ENCODE results near the gene AADACL3.

DNA sequence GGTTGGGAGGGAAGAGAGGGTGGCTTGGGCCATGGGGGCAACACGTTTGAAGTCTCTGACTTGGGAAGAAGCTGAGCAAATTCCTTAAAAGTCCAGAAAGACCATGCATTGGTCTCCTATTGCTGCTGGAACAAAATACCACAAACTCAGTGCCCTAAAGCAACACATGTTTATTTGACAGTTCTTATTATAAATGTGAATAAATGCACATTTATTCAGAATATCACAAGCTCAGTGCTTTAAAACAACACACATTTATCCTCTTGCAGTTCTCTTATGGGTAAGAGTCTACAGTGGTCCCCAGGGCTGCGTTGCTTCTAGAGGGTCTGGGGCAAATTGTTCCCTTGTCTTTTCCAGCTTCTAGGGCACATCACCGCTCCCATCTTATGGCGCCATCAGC lies 47.6 kb downstream of the AADACL3 start:
- TF ChIP-seq POLR2AphosphoS5 (IDR thresholded peaks at IDR 0.05) (no peak), SMC3 (conservative IDR thresholded peaks at IDR 0.05; ENCODE audit: poor library complexity) (no peak), EZH2 (IDR thresholded peaks at IDR 0.05; ENCODE audit: borderline replicate concordance, insufficient read depth, low read length, poor library complexity, severe bottlenecking) (no peak)
